HG03342 (cell line): ENCODE measurements around the gene DENND1B.
A peak's percentile ranks its signal among the peaks of the same experiment; 100 is the strongest.

Experiments used
- ATAC-seq: cut with Tn5 transposase; IDR thresholded peaks from one replicate; pipeline ENCODE4 v1.9.1; 2021; ENCODE audit warnings: mild to moderate bottlenecking, moderate library complexity; ENCODE audit not compliant: unreplicated experiment

The DENND1B gene

GRCh38 chr1:197775282-197776262 lies at the start of gene DENND1B:
Gene DENND1B, minus strand, starts transcription at chr1:197775480. Its CDS starts 325 bp downstream, at chr1:197775155.
- ATAC-seq: peak; percentile 64

GRCh38 chr1:197814306-197814705 lies 39.0 kb upstream of the DENND1B start:
- no peak for ATAC-seq

- no peak for ATAC-seq
Measured at GRCh38 chr1:197813741-197814140, 38.5 kb upstream of the DENND1B start.

GRCh38 chr1:197811769-197812168 lies 36.5 kb upstream of the DENND1B start:
- ATAC-seq: no peak

- ATAC-seq: no peak
Measured at GRCh38 chr1:197810812-197811211, 35.5 kb upstream of the DENND1B start.

- ATAC-seq: no peak
Measured at GRCh38 chr1:197808880-197809279, 33.6 kb upstream of the DENND1B start.

- no peak for ATAC-seq
Measured at GRCh38 chr1:197807739-197808453, 32.6 kb upstream of the DENND1B start.

GRCh38 chr1:197807216-197807615 lies 31.9 kb upstream of the DENND1B start:
- ATAC-seq: peak; percentile 77

GRCh38 chr1:197806718-197807117 lies 31.4 kb upstream of the DENND1B start:
- ATAC-seq: peak; percentile 19

- no peak for ATAC-seq
Measured at GRCh38 chr1:197801684-197802083, 26.4 kb upstream of the DENND1B start.

GRCh38 chr1:197801111-197801482 lies 25.8 kb upstream of the DENND1B start:
- no peak for ATAC-seq

- ATAC-seq: no peak
Measured at GRCh38 chr1:197800379-197801110, 25.3 kb upstream of the DENND1B start.

- ATAC-seq: no peak
Measured at GRCh38 chr1:197799271-197799670, 24.0 kb upstream of the DENND1B start.

GRCh38 chr1:197798492-197798891 lies 23.2 kb upstream of the DENND1B start:
- ATAC-seq: no peak

- no peak for ATAC-seq
Measured at GRCh38 chr1:197797010-197797409, 21.7 kb upstream of the DENND1B start.

- ATAC-seq: no peak
Measured at GRCh38 chr1:197788741-197789739, 13.8 kb upstream of the DENND1B start.

GRCh38 chr1:197787623-197788536 lies 12.6 kb upstream of the DENND1B start:
- no peak for ATAC-seq

- ATAC-seq: no peak
Measured at GRCh38 chr1:197787056-197787455, 11.8 kb upstream of the DENND1B start.

- ATAC-seq: no peak
Measured at GRCh38 chr1:197786280-197786679, 11.0 kb upstream of the DENND1B start.
